ENCODE results near the gene ANXA11. TPM values are rescaled to one million over a fixed set of nuclear protein-coding genes. Genes with fewer than 3 reads are reported as not detected.
A peak's percentile ranks its signal among the peaks of the same experiment; 100 is the strongest.

The ANXA11 gene
- total RNA-seq, 4 donors from 2014 or later: 134 to 247 (median 219) TPM

- Histone ChIP-seq H3K9me3 (no peaks in the 10 kb centered on the region), H3K4me1 (peaks cover 23 to 60% (median 27%) of the 10 kb centered on the region in 4 donors), H3K27me3 (no peaks in the 10 kb centered on the region), H3K4me3 (no peak overlapping the region), H3K27ac (peak overlapping the region; percentile 66 to 75 (median 68)), H3K36me3 (peaks cover 0 to 28% (median 13%) of the 10 kb centered on the region in 4 donors)
- 95% methylated on average over 7 of the region's 7 CpGs; no CpG with 5 or more reads in 1 of the 2 donors for WGBS, 2 donors (ENCODE audit: low coverage in 1 of 2)
- intact Hi-C loops (cut with DNase I; ENCODE audit: low total_unique reads) (no loop called here), in situ Hi-C loops (cut with MboI; ENCODE audit: low pct_ligation_motif_present in 1 of 4, low pct_unique_long_range_greater_than_20kb in 1 of 4, low sequenced_read_pairs in 3 of 4) (no loop called here)
- no peak for DNase-seq
- TF ChIP-seq POLR2AphosphoS5 (IDR thresholded peaks at IDR 0.05): no peak
- no peak for TF ChIP-seq EP300 (IDR thresholded peaks at IDR 0.05; ENCODE audit: low read depth)
- no peak for TF ChIP-seq CTCF (IDR thresholded peaks at IDR 0.05)
- no peak for TF ChIP-seq POLR2A (IDR thresholded peaks at IDR 0.05)
These were observed 40.2 kb downstream of the ANXA11 start for GRCh38 chr10:80165173-80165572.

DNA sequence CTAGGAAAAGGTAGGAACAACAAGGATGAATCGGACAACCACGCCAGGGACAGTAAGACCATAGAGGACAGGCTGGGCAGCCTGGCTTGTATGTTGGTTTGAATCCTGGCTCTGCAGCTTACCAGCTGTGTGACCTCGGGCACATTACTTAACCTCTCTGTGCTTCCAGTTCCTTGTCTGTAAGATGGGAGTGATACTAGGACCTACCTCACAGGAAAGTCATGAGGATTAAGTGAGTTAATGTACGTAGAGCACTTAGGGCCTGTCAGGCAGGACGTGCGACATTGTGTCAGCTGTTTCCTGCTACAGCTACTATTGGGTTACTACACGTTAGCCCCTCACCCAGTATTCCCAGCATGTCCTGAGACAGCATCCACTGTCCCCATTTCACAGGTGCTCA lies 40.7 kb downstream of the ANXA11 start:
- in situ Hi-C loops (cut with MboI; ENCODE audit: low pct_ligation_motif_present in 1 of 4, low pct_unique_long_range_greater_than_20kb in 1 of 4, low sequenced_read_pairs in 3 of 4) (no loop called here), intact Hi-C loops (cut with DNase I; ENCODE audit: low total_unique reads) (no loop called here)
- Histone ChIP-seq H3K36me3 (peaks cover 0 to 28% (median 13%) of the 10 kb centered on the region in 4 donors), H3K27ac (peak overlapping the region; percentile 66 to 75 (median 68)), H3K27me3 (no peaks in the 10 kb centered on the region), H3K4me3 (no peak overlapping the region), H3K9me3 (no peaks in the 10 kb centered on the region), H3K4me1 (peaks cover 18 to 56% (median 23%) of the 10 kb centered on the region in 4 donors)
- TF ChIP-seq POLR2AphosphoS5 (IDR thresholded peaks at IDR 0.05): no peak
- no peak for TF ChIP-seq POLR2A (IDR thresholded peaks at IDR 0.05)
- TF ChIP-seq CTCF (IDR thresholded peaks at IDR 0.05): no peak
- no peak for DNase-seq
- WGBS, 2 donors (ENCODE audit: low coverage in 1 of 2): 95 to 96% methylated on average over 3 to 7 of the region's 7 CpGs

- H3K4me1 ChIP-seq: peaks cover 17 to 56% (median 20%) of the 10 kb centered on the region in 4 donors
- no peaks in the 10 kb centered on the region for H3K9me3 ChIP-seq
- 47% methylated on average over 7 of the region's 8 CpGs; no CpG with 5 or more reads in 1 of the 2 donors for whole genome bisulfite sequencing, 2 donors (ENCODE audit: low coverage in 1 of 2)
- H3K36me3 ChIP-seq: peaks cover 0 to 28% (median 13%) of the 10 kb centered on the region in 4 donors
- H3K4me3 ChIP-seq: no peak overlapping the region
- TF ChIP-seq POLR2AphosphoS5 (IDR thresholded peaks at IDR 0.05) (peak in 1 of 3 donors; percentile 35), CTCF (IDR thresholded peaks at IDR 0.05) (no peak)
- in situ Hi-C loops (cut with MboI; ENCODE audit: low pct_ligation_motif_present in 1 of 4, low pct_unique_long_range_greater_than_20kb in 1 of 4, low sequenced_read_pairs in 3 of 4) (no loop called here), intact Hi-C loops (cut with DNase I; ENCODE audit: low total_unique reads) (no loop called here)
- DNase-seq: peak; percentile 76
- no peaks in the 10 kb centered on the region for H3K27me3 ChIP-seq
- H3K27ac ChIP-seq: peak overlapping the region; percentile 66 to 75 (median 68)
These were observed 41.5 kb downstream of the ANXA11 start for GRCh38 chr10:80163741-80164341.

- no peaks in the 10 kb centered on the region for H3K9me3 ChIP-seq
- no peak overlapping the region for H3K4me3 ChIP-seq
- H3K4me1 ChIP-seq: peaks cover 20 to 56% (median 26%) of the 10 kb centered on the region in 4 donors
- WGBS, 2 donors (ENCODE audit: low coverage in 1 of 2): 73% methylated on average over 20 of the region's 21 CpGs; no CpG with 5 or more reads in 1 of the 2 donors
- TF ChIP-seq POLR2A (IDR thresholded peaks at IDR 0.05) (no peak), EP300 (IDR thresholded peaks at IDR 0.05; ENCODE audit: low read depth) (no peak), POLR2AphosphoS5 (IDR thresholded peaks at IDR 0.05) (no peak), CTCF (IDR thresholded peaks at IDR 0.05) (no peak)
- no peak for DNase-seq
- no peaks in the 10 kb centered on the region for H3K27me3 ChIP-seq
- intact Hi-C loops (cut with DNase I; ENCODE audit: low total_unique reads): no loop called here
- H3K36me3 ChIP-seq: peaks cover 0 to 43% (median 21%) of the 10 kb centered on the region in 4 donors
- in situ Hi-C loops (cut with MboI; ENCODE audit: low pct_ligation_motif_present in 1 of 4, low pct_unique_long_range_greater_than_20kb in 1 of 4, low sequenced_read_pairs in 3 of 4): no loop called here
- H3K27ac ChIP-seq: peak overlapping the region in 3 of 4 donors; percentile 2 to 19 (median 17)
These were observed 43.8 kb downstream of the ANXA11 start for GRCh38 chr10:80161321-80162083.
